K562 (cell line): ENCODE measurements around the gene CDC14A. TPM values are rescaled to one million over a fixed set of nuclear protein-coding genes. Genes with fewer than 3 reads are reported as not detected.

Source experiments
- ETS2 ChIP-seq: IDR thresholded peaks from 2 replicates; pipeline ENCODE4 v1.6.1; 2016; ENCODE audit warnings: borderline replicate concordance, missing genetic modification characterization, mild to moderate bottlenecking, moderate library complexity, missing compliant biosample characterization; ENCODE audit not compliant: poor library complexity, severe bottlenecking
- FIP1L1 ChIP-seq: fragments of 200-400 bp; formaldehyde crosslinking; IDR thresholded peaks from 2 replicates; pipeline ENCODE4 v1.6.1; 2018; ENCODE audit warnings: mild to moderate bottlenecking, low read depth, low read length; ENCODE audit not compliant: poor library complexity, severe bottlenecking
- KAT7 ChIP-seq: sonication (generic); formaldehyde crosslinking; IDR thresholded peaks from 2 replicates; pipeline ENCODE4 v1.8.0; 2022; ENCODE audit warnings: missing genetic modification reagents, mild to moderate bottlenecking, borderline replicate concordance
- NCOR1 ChIP-seq: fragments of 450-650 bp; IDR thresholded peaks from 2 replicates; pipeline ENCODE4 v1.6.1; 2016; ENCODE audit warnings: mild to moderate bottlenecking, moderate library complexity
- NEUROD1 ChIP-seq: fragments of 150-350 bp; IDR thresholded peaks from 2 replicates; pipeline ENCODE4 v1.6.1; 2014; ENCODE audit warnings: borderline replicate concordance, low read length, low read depth; ENCODE audit not compliant: partially characterized antibody
- POLR3A ChIP-seq: IDR thresholded peaks from 2 replicates; pipeline ENCODE4 v1.6.1; 2011; ENCODE audit warnings: borderline replicate concordance, mild to moderate bottlenecking, moderate library complexity; ENCODE audit not compliant: insufficient read length, insufficient read depth; ENCODE audit errors: extremely low read depth
- STAT5A ChIP-seq: IDR thresholded peaks from 2 replicates; pipeline ENCODE4 v1.6.1; 2012; ENCODE audit warnings: low read length, inconsistent platforms, borderline replicate concordance
- ZNF79 ChIP-seq: fragments of 250-450 bp; sonication (Bioruptor Pico); IDR thresholded peaks from 2 replicates; pipeline ENCODE4 v1.4.0; 2020; ENCODE audit warnings: low read depth, mild to moderate bottlenecking, moderate library complexity
- polyA plus RNA-seq, 8 experiments: library from polyadenylated mRNA; depleted of rRNA in 4 of 8; stranded (reverse) in 5 of 8; unstranded in 3 of 8; fragments of >200 nt; fragmentation: Nextera tagmentation in 2 of 8; fragmentation: Illumina TruSeq in 1 of 8; extraction: Ambion mirVana in 2 of 8; extraction: Trizol in 1 of 8; gene quantifications; 2 replicates each; pipeline versions ENCODE4 v1.2.1 to v1.2.3, GENCODE V29; 2011 to 2014; ENCODE audit warnings: inconsistent platforms in 1 of 8, missing spikeins in 1 of 8
- total RNA-seq, 7 experiments: library from RNA; depleted of rRNA in 6 of 7; stranded (reverse); fragments of >200 nt in 6 of 7; fragmentation: Illumina TruSeq in 2 of 7; extraction: Trizol in 2 of 7; gene quantifications; 2 replicates each; pipeline versions ENCODE4 v1.2.1 to v1.2.3, GENCODE V29; 2011 to 2021; ENCODE audit warnings: low replicate concordance in 1 of 7
- TF ChIP-seq, protein P1 (sequence below): fragments of 250-450 bp; sonication (Bioruptor Pico); IDR thresholded peaks from 2 replicates; pipeline ENCODE4 v1.5.0; 2021; ENCODE audit warnings: mild to moderate bottlenecking, moderate library complexity

Gene CDC14A
- total and polyA plus RNA-seq, 9 of the 15 experiments (the other 6 are each of a cell fraction or from before 2014, with no cell fraction given), result 17.0 to 74.3 (median 33.4) TPM

DNA sequence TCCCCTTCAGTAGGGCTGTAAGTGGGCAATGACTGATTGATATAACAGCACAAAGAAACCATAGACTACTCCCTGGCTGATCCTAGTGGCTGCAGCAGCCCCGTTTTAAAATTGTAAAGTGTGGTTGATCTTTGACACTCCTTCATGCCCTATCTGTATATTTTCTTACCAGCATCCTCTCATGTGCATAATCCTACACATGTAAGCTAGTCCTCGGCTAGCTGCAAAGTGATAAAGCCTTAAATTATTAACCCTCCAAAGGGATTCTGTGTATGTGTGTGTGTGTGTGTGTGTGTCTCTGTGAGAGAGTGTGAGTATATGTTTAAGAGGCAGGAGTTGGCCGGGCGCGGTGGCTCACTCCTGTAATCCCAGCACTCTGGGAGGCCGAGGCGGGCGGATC, 30.8 kb upstream of the CDC14A start (continued):
- TF ChIP-seq, protein P1, sequence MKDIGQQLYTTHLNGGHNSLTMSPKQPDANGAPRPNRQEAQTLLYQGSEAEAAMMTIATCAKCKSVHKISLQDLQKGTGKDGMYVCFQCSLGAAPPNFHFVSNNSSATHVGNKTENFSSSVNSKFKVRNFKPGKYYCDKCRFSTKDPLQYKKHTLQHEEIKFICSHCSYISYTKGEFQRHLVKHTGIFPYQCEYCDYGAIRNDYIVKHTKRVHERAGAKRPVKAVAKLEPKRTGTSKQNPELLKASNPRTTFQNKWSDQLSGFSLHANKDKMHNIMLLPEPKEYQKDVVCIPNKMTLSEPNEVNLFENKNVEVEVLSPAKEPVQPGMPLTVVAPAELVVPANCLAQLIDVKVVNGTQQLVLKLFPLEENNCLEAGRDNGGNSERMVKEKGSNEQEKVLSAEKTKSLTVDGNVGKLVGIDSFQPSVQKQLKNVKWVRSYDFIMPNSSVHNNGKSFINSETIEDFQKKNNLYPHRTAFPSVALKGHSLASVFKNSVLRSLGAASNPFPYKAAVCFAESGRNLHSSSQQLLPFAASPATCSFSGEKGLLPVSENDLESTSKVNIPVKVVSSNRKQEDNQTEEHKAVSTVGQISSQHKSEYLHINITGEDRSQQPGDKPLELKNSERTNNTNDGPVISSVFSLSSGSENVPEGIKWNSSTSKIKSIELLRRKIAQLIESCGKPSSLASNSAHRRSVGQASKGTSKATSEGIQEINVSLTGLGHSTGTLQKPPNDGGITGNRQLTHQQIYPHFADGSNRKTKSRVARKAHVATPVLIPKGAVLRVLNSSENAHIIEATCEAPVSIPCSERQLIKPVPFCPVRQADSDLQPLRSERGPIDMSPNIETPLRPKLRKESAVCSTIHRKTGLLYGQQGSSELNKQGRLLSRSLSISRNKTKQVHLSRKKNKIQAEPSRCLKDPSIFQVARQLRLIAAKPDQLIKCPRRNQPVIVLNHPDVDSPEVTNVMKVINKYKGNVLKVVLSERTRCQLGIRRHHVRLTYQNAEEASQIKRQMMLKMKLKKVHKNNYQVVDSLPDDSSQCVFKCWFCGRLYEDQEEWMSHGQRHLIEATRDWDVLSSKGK (CRISPR knock-in tag), result no peak
- no peak for TF ChIP-seq POLR3A
- no peak for TF ChIP-seq NCOR1
- no peak for TF ChIP-seq NEUROD1
- no peak for TF ChIP-seq STAT5A
- TF ChIP-seq ETS2 (tag), result no peak
- no peak for TF ChIP-seq FIP1L1
- no peak for TF ChIP-seq ZNF79 (CRISPR knock-in tag)
- no peak for TF ChIP-seq KAT7
